Measurements from ENCODE around the gene FRS3. TPM values are rescaled to one million over a fixed set of nuclear protein-coding genes. Genes with fewer than 3 reads are reported as not detected.
A peak's percentile ranks its signal among the peaks of the same experiment; 100 is the strongest.

Gene FRS3
- total and polyA plus RNA-seq, 2 of the 13 experiments (the other 11 are each of a cell fraction or from before 2014, with no cell fraction given): 3.0 to 7.4 TPM

DNA sequence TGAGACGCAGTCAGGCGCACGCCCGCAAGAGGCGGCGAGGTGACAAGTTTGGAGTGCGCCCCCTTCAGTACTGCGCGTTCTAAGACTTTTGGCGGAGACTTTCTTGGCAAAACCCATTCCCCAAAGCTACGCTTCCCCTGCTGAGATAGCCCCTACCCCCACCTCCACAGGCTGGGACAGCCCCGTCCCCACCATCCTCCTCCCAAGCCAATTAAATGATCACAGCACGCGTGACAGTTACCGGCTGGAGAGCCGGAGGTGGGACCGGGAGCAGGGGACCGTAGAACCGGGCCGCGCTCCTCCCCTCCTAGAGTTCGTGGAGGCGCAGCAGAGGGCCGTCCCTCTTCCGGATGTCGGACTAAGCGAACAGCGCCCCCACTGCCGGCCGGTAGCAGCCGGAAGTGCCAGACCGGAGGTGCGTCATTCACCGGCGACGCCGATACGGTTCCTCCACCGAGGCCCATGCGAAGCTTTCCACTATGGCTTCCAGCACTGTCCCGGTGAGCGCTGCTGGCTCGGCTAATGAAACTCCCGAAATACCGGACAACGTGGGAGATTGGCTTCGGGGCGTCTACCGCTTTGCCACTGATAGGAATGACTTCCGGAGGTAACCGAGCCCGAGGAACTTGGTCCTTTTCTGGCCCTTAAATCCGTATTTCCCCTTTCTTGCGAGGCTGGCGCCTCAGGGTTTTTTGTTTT, 7.7 kb upstream of the FRS3 start, which contains the start of gene TOMM6 (continued):
- TF ChIP-seq GMEB1 (CRISPR knock-in tag; IDR thresholded peaks at IDR 0.05; ENCODE audit: borderline replicate concordance) (peak; percentile 85; the same call in 1 of the 2 replicates), NFE2 (CRISPR knock-in tag; IDR thresholded peaks at IDR 0.05) (0 out of 2 replicates have a peak, but pooled peaks have one; percentile 3), RFX1 (IDR thresholded peaks at IDR 0.05) (no peak), ZNF383 (CRISPR knock-in tag; IDR thresholded peaks at IDR 0.05; ENCODE audit: borderline replicate concordance) (peak; percentile 9; the same call in 1 of the 2 replicates), SIX1 (CRISPR knock-in tag; IDR thresholded peaks at IDR 0.05; ENCODE audit: borderline replicate concordance) (no peak), ZBTB44 (CRISPR knock-in tag; IDR thresholded peaks at IDR 0.05) (peak; percentile 59; the same call in 1 of the 2 replicates), BRF2 (CRISPR knock-in tag; IDR thresholded peaks at IDR 0.05) (peak; percentile 80), ZNF333 (CRISPR knock-in tag; IDR thresholded peaks at IDR 0.05; ENCODE audit: borderline replicate concordance) (0 out of 2 replicates have a peak, but pooled peaks have one; percentile 20), ARHGAP35 (CRISPR knock-in tag; IDR thresholded peaks at IDR 0.05; ENCODE audit: borderline replicate concordance) (peak; percentile 39; the same call in 1 of the 2 replicates), DMAP1 (CRISPR knock-in tag; IDR thresholded peaks at IDR 0.05) (peak; percentile 91), LCORL (IDR thresholded peaks at IDR 0.05) (no peak), LCORL (CRISPR knock-in tag; IDR thresholded peaks at IDR 0.05) (peak; percentile 69; the same call in 1 of the 2 replicates), ZNF431 (CRISPR knock-in tag; IDR thresholded peaks at IDR 0.05; ENCODE audit: borderline replicate concordance, low read depth) (no peak; the same call in 1 of the 2 replicates), IRX3 (CRISPR knock-in tag; IDR thresholded peaks at IDR 0.05; ENCODE audit: borderline replicate concordance, low read depth) (0 out of 2 replicates have a peak, but pooled peaks have one; percentile 26), ZNF414 (CRISPR knock-in tag; IDR thresholded peaks at IDR 0.05) (peak; percentile 90), ZNF788 (CRISPR knock-in tag; IDR thresholded peaks at IDR 0.05; ENCODE audit: borderline replicate concordance) (peak; percentile 97), ZNF772 (CRISPR knock-in tag; IDR thresholded peaks at IDR 0.05) (peak; percentile 88), MXD1 (CRISPR knock-in tag; IDR thresholded peaks at IDR 0.05) (peak; percentile 82; the same call in 1 of the 2 replicates), ZNF597 (CRISPR knock-in tag; IDR thresholded peaks at IDR 0.05) (no peak), RBM22 (optimal IDR thresholded peaks at IDR 0.05; ENCODE audit: low read length) (peak; percentile 89), GPN1 (CRISPR knock-in tag; IDR thresholded peaks at IDR 0.05; ENCODE audit: borderline replicate concordance) (no peak), ESRRA (CRISPR knock-in tag; IDR thresholded peaks at IDR 0.05; ENCODE audit: low read depth) (no peak; the same call in 1 of the 2 replicates), PLRG1 (conservative IDR thresholded peaks at IDR 0.05) (no peak), ZNF891 (CRISPR knock-in tag; IDR thresholded peaks at IDR 0.05) (no peak)
